ENCODE measurements around the gene AR.
"Not testable (repeated sequence)": the region's sequence is repeated elsewhere in the genome, so short reads cannot be mapped to it uniquely, and the experiment has no call there.

Gene AR

GRCh38 chrX:67624325-67624724 is 80.5 kb downstream of the AR start:
- DNase-seq (ENCODE audit: low read depth) = no peak

GRCh38 chrX:67635424-67635823 is 91.6 kb downstream of the AR start:
- DNase-seq (ENCODE audit: low read depth) = no peak

- no peak for DNase-seq (ENCODE audit: low read depth)
Measured at GRCh38 chrX:67636532-67636931, 92.7 kb downstream of the AR start.

DNA sequence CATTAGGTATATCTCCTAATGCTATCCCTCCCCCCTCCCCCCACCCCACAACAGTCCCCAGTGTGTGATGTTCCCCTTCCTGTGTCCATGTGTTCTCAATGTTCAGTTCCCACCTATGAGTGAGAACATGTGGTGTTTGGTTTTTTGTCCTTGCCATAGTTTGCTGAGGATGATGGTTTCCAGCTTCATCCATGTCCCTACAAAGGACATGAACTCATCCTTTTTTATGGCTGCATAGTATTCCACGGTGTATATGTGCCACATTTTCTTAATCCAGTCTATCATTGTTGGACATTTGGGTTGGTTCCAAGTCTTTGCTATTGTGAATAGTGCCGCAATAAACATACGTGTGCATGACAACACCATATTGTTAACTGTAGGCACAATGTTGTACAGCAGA is 93.5 kb downstream of the AR start:
- DNase-seq (ENCODE audit: low read depth) = not testable (repeated sequence)

DNA sequence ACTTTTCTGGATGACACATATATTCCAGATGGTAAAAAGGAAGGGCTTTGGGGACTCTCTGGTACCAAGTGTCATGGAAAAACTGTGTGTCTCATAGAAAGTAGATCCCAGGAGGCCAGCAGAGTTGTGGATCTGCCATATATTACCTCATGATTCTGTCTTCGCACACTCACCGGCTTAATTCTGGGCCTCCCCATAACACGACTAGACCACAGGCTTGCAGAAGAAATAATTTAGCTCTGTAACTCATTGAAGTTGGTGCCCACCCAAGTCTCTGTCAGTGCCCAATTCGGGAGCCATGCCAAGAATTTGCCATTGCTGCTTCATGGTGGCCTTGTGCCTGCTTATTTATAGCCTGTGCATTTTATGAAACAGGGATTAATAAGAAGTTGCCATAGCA is 104.5 kb downstream of the AR start:
- no peak for DNase-seq (ENCODE audit: low read depth)

GRCh38 chrX:67651437-67652142 is 107.8 kb downstream of the AR start:
- no peak for DNase-seq (ENCODE audit: low read depth)

- DNase-seq (ENCODE audit: low read depth) = no peak
Measured at GRCh38 chrX:67652543-67652942, 108.7 kb downstream of the AR start.

DNA sequence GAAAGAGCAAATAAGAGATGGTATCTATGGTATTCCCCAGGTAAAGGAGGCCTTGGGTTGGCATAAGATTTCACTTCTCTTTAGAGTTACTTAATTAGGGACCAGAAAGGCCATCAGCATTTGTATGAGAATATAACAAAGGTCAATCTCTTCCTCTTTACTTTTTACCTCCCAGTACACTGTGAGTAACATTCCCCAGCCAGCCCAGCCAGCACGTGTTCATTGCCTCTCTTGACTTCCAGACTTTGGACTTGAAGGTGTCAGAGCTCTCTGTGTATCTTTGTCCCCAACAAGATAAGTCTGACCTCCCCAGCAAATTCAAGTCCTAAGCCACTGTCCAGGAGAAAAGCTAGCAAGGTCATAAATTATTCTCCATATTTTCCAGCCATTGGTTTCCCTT is 110.5 kb downstream of the AR start:
- no peak for DNase-seq (ENCODE audit: low read depth)

GRCh38 chrX:67665583-67665982 is 121.8 kb downstream of the AR start:
- no peak for DNase-seq (ENCODE audit: low read depth)

- DNase-seq (ENCODE audit: low read depth) = not testable (repeated sequence)
Measured at GRCh38 chrX:67670717-67671116, 126.9 kb downstream of the AR start.

- DNase-seq (ENCODE audit: low read depth) = no peak
Measured at GRCh38 chrX:67673741-67674274, 130.0 kb downstream of the AR start.

- no peak for DNase-seq (ENCODE audit: low read depth)
Measured at GRCh38 chrX:67674741-67675140, 130.9 kb downstream of the AR start.

GRCh38 chrX:67684136-67684535 is 140.3 kb downstream of the AR start:
- no peak for DNase-seq (ENCODE audit: low read depth)

GRCh38 chrX:67692246-67692645 is 148.4 kb downstream of the AR start:
- DNase-seq (ENCODE audit: low read depth) = no peak

DNA sequence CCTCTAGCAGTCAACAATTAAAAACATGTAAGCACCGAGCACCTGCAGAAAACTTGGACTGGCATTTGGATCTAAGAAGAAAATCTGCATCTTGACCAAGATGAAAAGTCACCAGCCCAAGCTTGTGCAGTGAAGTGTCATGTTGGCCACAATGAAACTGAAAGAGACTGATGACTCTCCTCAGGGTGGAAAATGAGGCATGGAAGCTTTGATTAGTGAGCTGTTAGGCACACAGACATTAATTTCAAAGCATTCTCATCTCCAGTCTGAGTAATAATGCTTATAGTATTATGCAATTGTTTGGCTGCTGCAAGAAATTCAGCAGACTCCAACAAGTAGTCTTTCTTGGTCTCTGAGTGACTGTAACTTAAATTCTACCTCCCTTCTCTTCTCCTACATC is 150.1 kb downstream of the AR start:
- DNase-seq (ENCODE audit: low read depth) = no peak

GRCh38 chrX:67697452-67697851 is 153.6 kb downstream of the AR start:
- no peak for DNase-seq (ENCODE audit: low read depth)

DNA sequence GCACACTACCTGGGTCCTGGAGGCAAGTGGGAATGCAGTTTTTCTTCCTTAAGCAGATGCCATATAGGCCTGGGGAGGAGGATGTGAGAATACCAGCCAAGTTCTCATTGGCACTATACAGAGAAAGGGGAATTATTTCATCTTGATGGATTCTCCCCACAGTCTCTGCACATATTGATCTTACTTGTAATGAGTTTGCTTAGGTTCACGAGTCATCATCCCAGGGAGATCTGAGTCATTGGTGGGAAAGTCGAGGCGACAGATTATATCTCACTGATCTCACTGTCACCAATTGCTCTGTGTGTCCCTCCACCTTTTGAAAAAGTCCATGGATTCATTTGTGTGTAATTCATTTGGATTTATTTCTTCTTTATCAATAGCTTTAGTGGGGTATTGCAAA is 156.8 kb downstream of the AR start:
- no peak for DNase-seq (ENCODE audit: low read depth)

DNA sequence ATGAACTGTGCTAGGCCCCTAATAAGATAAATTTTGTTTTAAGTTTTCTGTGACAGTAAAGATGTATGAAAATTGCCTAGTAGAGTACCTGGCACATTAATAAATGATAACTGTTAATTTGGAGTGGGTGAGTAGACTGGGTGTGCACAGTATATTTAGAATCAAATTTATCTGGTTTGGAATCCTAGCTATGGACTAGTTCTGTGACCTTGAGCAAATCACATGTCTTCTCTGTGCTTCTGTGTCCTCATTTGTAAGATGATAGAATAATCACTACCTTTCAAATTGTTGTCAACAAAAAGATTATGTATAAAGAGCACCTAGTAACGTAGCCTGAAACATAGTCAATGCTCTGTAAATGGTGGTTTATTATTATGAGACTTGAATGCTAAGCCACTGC is 170.2 kb downstream of the AR start:
- no peak for DNase-seq (ENCODE audit: low read depth)

- no peak for DNase-seq (ENCODE audit: low read depth)
Measured at GRCh38 chrX:67717571-67717970, 173.8 kb downstream of the AR start.

DNA sequence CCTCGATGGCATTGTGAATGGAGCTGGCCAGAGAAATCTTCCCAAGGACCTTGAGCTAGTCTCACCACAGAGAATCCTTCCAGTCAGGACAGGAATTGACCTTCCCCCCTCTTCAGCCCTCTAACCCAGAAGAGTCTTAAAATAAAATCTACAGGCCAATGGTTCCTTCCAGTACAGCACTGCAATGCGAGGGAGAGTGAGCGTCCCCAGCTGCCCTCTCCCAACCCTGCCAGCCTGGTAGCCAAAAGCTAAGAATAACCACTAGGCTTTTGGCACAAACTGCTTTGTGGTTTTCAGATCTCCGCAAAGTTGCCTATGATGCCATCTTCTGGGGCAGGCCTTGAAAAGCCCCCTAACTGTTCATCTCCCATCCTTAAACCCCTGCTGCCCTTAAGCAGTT is 175.1 kb downstream of the AR start:
- DNase-seq (ENCODE audit: low read depth) = no peak

- no peak for DNase-seq (ENCODE audit: low read depth)
Measured at GRCh38 chrX:67720344-67720743, 176.5 kb downstream of the AR start.

- DNase-seq (ENCODE audit: low read depth) = no peak
Measured at GRCh38 chrX:67721321-67721720, 177.5 kb downstream of the AR start.

DNA sequence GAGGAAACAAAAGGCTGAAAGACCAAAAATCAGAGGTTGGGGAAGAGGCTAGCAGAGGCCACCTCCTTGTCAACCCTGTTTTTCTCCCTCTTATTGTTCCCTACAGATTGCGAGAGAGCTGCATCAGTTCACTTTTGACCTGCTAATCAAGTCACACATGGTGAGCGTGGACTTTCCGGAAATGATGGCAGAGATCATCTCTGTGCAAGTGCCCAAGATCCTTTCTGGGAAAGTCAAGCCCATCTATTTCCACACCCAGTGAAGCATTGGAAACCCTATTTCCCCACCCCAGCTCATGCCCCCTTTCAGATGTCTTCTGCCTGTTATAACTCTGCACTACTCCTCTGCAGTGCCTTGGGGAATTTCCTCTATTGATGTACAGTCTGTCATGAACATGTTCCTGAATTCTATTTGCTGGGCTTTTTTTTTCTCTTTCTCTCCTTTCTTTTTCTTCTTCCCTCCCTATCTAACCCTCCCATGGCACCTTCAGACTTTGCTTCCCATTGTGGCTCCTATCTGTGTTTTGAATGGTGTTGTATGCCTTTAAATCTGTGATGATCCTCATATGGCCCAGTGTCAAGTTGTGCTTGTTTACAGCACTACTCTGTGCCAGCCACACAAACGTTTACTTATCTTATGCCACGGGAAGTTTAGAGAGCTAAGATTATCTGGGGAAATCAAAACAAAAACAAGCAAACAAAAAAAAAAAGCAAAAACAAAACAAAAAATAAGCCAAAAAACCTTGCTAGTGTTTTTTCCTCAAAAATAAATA is 179.9 kb downstream of the AR start:
- DNase-seq (ENCODE audit: low read depth) = no peak
